Right ventricle myocardium inferior (tissue), 1 donor: ENCODE measurements around the gene TUB. TPM values are rescaled to one million over a fixed set of nuclear protein-coding genes. Genes with fewer than 3 reads are reported as not detected.
A peak's percentile ranks its signal among the peaks of the same experiment; 100 is the strongest.

Source experiments
- ATAC-seq: fragments of 200-7000 bp; cut with Tn5 transposase; one replicate; pipeline ENCODE4 v1.9.1; 2020; ENCODE audit warnings: mild to moderate bottlenecking, moderate library complexity
- DNase-seq: peaks from one replicate; pipeline ENCODE4 v3.0.0; 2021; ENCODE audit errors: missing footprints
- intact Hi-C: fragments of 100-400 bp; cut with DNase I; formaldehyde crosslinking; loops from one replicate; pipeline ENCODE4 v1.11.0; 2022
- total RNA-seq: library from RNA; stranded (reverse); fragmentation: NEBNext Ultra II Directional; extraction: Animal tissue kit (Norgen Biotek cat#: 25700); gene quantifications from one replicate; pipeline ENCODE4 v1.2.1, GENCODE V29; 2021
- donor health status: DM: no; HTN: yes; CAD: no; lungs with severe emphysema.

Gene TUB
- total RNA-seq, 1 donor from 2014 or later, result 21.4 TPM

DNA sequence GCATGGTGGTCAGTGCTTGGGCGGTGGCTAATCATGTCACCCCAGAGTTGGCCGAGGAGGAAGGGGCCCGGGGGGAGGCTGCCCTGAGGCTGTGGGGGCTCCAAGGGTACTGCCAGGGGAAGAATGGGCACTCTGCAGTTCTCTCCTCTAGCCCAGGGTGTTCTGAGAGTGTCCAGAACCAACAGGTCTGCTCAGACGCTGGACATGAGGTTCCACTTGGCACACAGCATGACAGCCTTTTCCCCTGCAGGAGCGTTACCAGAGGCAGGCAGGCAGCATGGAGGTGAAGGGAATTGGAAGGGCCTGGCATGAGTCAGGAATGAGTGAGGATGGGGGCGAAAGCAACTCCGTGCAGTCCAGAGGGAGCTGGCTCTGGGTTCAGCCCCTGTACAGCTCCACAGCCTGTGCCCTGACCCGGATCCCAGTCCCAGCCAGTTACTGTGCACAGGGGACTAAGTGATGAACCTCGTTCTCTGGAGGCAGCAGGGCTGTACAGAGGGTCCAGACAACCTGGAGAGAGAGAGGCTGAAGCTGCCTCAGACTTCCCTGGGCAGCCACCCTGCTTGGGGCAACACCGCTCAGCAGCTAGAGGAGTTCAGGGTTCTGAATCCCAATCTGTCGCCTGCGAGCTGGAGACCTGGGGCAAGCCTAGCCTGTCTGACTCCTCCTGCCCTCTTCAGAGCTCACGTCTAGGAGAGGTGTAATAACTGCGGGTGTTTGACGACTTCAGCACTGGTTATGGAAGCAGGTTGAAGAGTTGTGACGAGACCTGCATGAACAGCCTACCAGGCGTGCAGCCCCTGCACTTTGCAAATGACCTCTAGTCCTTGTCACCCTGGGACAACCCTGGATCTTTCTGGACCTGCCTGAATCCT lies 14.7 kb upstream of the TUB start:
- intact Hi-C loops, result no loop called here
- DNase-seq (no peak), ATAC-seq (no peak)

DNA sequence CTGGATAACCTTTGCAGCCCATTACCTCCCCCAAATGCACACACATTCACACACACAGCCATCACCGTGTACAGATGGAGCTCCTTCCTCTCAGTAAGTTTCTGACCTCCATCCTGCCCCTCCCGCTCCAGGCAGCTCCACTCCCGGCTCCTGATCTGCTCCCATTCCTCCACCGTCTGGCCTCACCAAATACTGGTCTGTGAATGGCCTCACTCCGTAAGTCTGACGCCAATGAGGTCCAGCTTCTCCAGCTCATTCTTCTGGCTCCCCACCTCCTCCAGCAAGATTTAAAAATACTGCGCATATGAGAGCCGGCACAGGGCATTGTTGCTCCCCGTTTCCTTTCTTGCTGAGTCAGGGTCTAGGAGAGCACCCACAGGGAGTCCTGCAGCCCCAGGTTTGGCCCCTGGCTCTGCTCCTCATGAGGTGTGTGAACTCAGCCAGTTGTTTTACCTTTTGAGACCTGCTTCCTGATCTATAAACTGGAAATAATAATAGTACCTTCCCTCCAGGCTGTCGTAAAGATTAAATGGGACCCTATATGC lies 14.0 kb upstream of the TUB start:
- intact Hi-C loops, result no loop called here
- ATAC-seq, result no peak
- DNase-seq, result no peak

- intact Hi-C loops, result no loop called here
- DNase-seq (no peak), ATAC-seq (no peak)
Measured at GRCh38 chr11:8067567-8067928, 13.5 kb upstream of the TUB start.

DNA sequence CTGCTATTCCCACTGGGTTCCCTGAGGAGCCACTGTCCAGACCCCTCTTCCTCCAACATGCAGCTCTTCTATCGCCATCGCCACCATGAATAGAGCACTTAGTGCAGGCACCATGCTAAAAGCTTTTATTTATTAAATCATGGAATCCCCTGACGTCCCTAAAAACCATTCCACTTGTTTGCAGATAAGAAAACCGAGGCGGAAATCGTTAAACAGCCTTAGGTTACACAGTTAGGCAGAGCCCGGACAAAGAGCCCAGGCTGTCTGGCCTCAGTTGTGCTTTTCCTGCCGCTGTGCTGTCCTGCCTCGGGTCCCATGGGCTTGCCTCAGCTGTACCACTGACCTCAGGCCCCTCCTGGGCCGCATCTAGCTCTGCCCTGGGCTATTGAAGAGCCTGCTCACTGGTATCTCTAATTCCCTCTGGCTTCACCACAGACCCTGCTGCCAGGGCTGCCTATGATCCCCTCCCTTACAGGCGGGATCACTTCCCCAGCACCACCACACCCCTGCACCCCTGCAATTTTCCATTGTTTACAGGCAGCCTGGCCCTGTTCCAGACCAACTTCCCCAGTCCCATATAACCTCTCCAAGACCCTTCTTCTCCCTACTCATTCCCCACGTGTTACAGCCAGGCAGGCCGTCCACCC lies 13.0 kb upstream of the TUB start:
- intact Hi-C loops, result no loop called here
- DNase-seq (no peak), ATAC-seq (peak; percentile 3)

GRCh38 chr11:8068605-8069221 lies 12.3 kb upstream of the TUB start:
- ATAC-seq (peak; percentile 77), DNase-seq (no peak)
- intact Hi-C loops, result no loop called here

- intact Hi-C loops, result loop anchor here (1.0 kb wide), 1 partner anchor 36 kb away; no protein-coding TSS in a partner anchor
- DNase-seq (no peak), ATAC-seq (no peak)
Measured at GRCh38 chr11:8069771-8070170, 11.2 kb upstream of the TUB start.

GRCh38 chr11:8070417-8071115 lies 10.4 kb upstream of the TUB start:
- DNase-seq (no peak), ATAC-seq (peak; percentile 44)
- intact Hi-C loops, result loop anchor here (1.0 kb wide), 1 partner anchor 37 kb away; no protein-coding TSS in a partner anchor

DNA sequence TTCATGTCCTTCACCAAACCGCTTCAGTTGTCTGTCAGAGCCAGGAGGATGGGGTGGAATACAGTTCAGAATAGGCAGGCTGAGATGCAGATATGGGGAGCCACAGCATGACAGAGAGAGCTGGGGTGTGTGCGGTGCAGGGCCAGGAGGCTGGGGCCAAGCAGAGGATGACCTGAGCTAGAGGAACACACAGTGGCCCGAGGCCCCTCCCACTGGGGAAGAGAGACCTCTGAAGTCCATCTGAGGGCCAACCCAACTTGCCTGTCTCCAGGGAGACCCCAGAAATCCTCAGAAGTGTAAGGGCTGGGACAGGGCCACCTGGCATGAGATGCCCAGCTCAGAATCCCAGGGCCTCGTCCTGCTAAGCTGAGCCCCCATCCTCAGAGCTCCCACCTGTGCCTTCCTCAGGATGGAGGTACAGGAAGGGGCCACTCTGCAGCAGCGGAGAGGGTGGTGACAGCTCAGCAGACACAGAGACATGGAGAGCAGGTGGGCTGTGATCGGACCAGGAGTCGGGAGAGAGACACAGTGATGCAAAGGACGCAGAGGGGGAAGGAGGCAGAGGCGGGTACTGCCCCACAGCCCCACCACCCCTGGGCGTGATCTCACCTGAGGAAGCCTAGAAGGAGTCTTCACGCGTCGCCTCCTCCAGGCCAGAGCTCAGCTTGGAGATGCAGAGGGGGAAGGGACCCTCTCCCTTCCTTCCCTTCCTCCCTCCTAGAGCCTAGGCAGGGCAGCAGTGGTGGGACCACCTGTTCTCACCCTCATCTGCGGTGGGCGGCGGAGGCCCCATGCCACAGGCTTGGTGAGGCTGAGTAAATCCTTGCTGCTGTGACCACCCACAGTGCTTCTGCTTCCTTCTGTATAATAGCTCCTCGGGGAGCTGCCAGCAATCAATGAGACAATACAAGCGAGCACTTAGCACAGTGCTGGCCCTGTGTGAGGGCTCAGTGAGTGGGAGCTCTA lies 9.1 kb upstream of the TUB start:
- ATAC-seq (no peak), DNase-seq (no peak)
- intact Hi-C loops, result no loop called here

DNA sequence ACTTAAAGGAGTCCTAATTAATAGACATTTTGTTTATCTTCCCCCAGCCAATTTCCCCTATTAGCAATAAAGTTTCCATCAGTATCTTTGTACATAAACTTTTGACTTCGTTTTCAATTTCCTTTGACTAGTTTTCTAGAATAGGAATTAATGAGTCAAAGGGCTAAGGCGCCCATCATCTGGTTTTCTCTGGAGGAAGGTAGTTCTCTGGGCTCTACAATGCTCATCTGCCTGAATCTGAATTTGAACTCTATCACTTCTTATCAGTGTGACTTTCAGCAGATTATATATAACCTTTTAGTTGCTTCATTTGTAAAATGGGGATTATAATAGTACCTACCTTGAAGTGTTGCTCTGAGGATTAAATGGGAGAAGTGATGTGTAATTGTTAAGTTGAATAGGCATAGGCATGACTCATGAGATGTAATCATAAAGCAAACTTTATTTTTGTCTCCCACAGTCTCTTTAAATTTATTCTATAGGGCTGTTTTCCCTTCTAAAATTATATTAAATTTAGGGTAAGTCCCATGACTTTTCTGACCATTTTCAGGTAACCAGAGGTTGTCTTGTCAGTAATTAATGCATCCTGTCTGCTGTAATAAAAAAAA lies 5.8 kb upstream of the TUB start:
- ATAC-seq, result no peak
- no peak for DNase-seq
- intact Hi-C loops, result no loop called here

GRCh38 chr11:8079111-8079675 lies 1.8 kb upstream of the TUB start:
- no peak for ATAC-seq
- intact Hi-C loops, result no loop called here
- no peak for DNase-seq

- ATAC-seq, result no peak
- DNase-seq, result no peak
- intact Hi-C loops, result no loop called here
Measured at GRCh38 chr11:8080069-8080670, 841 bp upstream of the TUB start.

- intact Hi-C loops, result no loop called here
- ATAC-seq (no peak), DNase-seq (no peak)
Measured at GRCh38 chr11:8081591-8082250, 710 bp downstream of the TUB start.

- DNase-seq, result no peak
- ATAC-seq, result no peak
- intact Hi-C loops, result no loop called here
Measured at GRCh38 chr11:8082391-8083087, 1.5 kb downstream of the TUB start.

DNA sequence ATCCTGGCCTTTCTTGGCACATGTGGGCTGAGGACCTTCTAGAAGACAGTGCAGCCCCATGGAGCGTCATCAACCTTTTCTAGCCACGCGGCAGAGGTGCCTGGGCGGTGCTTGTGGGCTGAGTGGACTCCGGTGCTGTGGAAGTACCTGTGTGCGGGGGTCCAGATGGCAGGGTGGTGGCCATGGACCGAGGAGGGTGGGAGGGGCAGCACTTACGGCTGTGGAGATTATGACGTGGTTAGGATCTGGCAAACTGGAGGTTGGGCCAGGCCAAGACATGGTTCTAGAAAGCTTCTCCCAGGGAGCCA lies 2.0 kb downstream of the TUB start:
- no peak for ATAC-seq
- no peak for DNase-seq
- intact Hi-C loops, result no loop called here

DNA sequence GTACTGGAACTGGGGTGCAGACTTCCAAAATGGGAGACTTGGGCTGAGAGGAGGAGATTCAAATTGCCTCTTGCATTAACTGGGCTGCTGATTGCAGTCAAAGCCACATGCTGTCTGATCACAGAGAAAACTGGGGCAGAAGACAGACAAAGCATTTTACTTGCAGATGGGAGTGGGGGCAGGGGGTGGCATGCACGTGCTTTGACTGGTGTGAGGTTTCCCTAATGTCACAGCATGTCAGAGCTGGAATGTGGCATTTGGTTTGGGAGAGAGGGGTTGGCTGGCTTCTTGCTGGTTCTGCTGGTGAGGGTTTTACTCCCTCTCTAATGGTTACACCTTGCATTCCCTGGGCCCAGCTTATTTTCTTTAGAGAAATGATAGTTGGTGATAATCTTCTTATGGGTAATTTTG lies 2.9 kb downstream of the TUB start:
- intact Hi-C loops, result no loop called here
- ATAC-seq (no peak), DNase-seq (no peak)

DNA sequence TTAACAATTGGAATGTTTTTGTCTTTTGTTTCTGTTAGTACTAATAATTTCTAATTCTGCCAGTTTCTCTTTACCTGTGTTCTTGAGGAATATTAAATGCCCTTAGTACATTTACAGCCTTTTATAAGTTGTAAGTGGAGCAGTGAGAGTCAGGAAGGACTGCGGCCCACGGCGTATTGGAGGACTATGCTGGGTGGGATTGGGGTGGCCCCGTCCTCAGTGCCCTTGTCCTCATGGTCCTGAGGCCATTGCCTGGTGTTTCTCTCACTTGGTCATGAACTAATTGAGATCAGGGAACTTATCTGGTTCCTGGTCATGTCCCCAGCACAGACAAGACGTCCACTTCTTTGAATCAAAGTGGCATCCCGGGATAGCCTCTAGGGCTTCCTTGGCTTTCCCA lies 3.3 kb downstream of the TUB start:
- DNase-seq (no peak), ATAC-seq (no peak)
- intact Hi-C loops, result no loop called here
